Upper lobe of right lung (tissue), 1 donor: Measurements from ENCODE around the gene WLS. TPM values are rescaled to one million over a fixed set of nuclear protein-coding genes. Genes with fewer than 3 reads are reported as not detected.
A peak's percentile ranks its signal among the peaks of the same experiment; 100 is the strongest.

Source experiments
- ATAC-seq: fragments of 200-7000 bp; cut with Tn5 transposase; one replicate; pipeline ENCODE4 v1.9.1; 2020; ENCODE audit warnings: mild to moderate bottlenecking, moderate library complexity
- DNase-seq: peaks from one replicate; pipeline ENCODE4 v3.0.0-alpha.2; 2020
- H3K27ac ChIP-seq: fragments of 200-600 bp; one replicate; pipeline ENCODE4 v1.8.0; 2022
- H3K27me3 ChIP-seq: fragments of 200-600 bp; one replicate; pipeline ENCODE4 v1.8.0; 2022; ENCODE audit warnings: mild to moderate bottlenecking
- H3K36me3 ChIP-seq: fragments of 200-600 bp; one replicate; pipeline ENCODE4 v1.8.0; 2022
- H3K4me1 ChIP-seq: fragments of 200-600 bp; one replicate; pipeline ENCODE4 v1.8.0; 2022
- H3K4me3 ChIP-seq: fragments of 200-600 bp; one replicate; pipeline ENCODE4 v1.8.0; 2022; ENCODE audit warnings: mild to moderate bottlenecking
- H3K9me3 ChIP-seq: fragments of 200-600 bp; one replicate; pipeline ENCODE4 v1.8.0; 2022
- intact Hi-C: fragments of 100-400 bp; cut with DNase I; formaldehyde crosslinking; loops from one replicate; pipeline ENCODE4 v1.11.0; 2022
- total RNA-seq: library from RNA; stranded (reverse); fragmentation: NEBNext Ultra II Directional; extraction: Animal tissue kit (Norgen Biotek cat#: 25700); gene quantifications from one replicate; pipeline ENCODE4 v1.2.1, GENCODE V29; 2021
- TF ChIP-seq, protein P1 (sequence below): fragments of 200-600 bp; IDR thresholded peaks from one replicate; pipeline ENCODE4 v1.8.0; 2022; ENCODE audit warnings: antibody characterized with exemption
- donor health status: DM: no; HTN: yes; CAD: no; lungs with severe emphysema.

WLS gene
- total RNA-seq, 1 donor from 2014 or later: 89.8 TPM

DNA sequence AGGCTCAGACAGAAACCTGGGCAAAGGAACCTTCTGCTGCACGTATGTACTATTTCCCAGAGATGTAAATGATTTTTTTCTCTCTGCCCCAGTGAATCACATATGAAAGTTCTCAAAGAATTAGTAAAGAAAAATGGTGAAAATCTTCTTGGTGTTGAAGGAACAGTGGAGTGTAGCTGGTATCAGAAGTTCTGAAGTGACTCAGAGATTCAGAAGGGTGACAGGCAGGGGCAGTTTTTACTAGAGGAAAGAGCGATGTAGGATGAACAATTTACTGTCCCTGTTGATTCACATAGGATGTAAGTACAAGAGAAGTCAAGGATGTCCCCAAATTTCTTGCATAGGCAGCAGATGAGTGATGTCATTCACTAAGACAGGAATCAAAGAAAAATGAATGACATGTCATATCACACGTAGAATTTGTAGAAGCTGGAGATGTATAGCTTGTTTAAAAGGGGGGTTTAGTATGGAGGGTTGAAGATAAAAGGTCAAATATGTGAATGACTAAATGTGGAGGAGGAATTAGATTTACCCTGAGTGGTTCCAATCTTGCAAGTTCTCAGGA is 26.4 kb downstream of the WLS start:
- TF ChIP-seq, protein P1, sequence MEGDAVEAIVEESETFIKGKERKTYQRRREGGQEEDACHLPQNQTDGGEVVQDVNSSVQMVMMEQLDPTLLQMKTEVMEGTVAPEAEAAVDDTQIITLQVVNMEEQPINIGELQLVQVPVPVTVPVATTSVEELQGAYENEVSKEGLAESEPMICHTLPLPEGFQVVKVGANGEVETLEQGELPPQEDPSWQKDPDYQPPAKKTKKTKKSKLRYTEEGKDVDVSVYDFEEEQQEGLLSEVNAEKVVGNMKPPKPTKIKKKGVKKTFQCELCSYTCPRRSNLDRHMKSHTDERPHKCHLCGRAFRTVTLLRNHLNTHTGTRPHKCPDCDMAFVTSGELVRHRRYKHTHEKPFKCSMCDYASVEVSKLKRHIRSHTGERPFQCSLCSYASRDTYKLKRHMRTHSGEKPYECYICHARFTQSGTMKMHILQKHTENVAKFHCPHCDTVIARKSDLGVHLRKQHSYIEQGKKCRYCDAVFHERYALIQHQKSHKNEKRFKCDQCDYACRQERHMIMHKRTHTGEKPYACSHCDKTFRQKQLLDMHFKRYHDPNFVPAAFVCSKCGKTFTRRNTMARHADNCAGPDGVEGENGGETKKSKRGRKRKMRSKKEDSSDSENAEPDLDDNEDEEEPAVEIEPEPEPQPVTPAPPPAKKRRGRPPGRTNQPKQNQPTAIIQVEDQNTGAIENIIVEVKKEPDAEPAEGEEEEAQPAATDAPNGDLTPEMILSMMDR: no peak
- DNase-seq (no peak), ATAC-seq (no peak)
- Histone ChIP-seq H3K27me3 (no peaks in the 10 kb centered on the region), H3K4me3 (no peak overlapping the region), H3K9me3 (no peaks in the 10 kb centered on the region), H3K4me1 (peaks cover 15% of the 10 kb centered on the region), H3K27ac (no peak overlapping the region), H3K36me3 (no peaks in the 10 kb centered on the region)
- intact Hi-C loops: no loop called here

GRCh38 chr1:68204977-68205630 is 27.2 kb downstream of the WLS start:
- intact Hi-C loops: no loop called here
- Histone ChIP-seq H3K27me3 (no peaks in the 10 kb centered on the region), H3K27ac (peak overlapping the region; percentile 25), H3K4me1 (peaks cover 15% of the 10 kb centered on the region), H3K4me3 (no peak overlapping the region), H3K9me3 (no peaks in the 10 kb centered on the region), H3K36me3 (no peaks in the 10 kb centered on the region)
- ATAC-seq (no peak), DNase-seq (no peak)
- TF ChIP-seq, protein P1: no peak

GRCh38 chr1:68202239-68202832 is 30.0 kb downstream of the WLS start:
- intact Hi-C loops: no loop called here
- ATAC-seq: no peak
- no peaks in the 10 kb centered on the region for H3K36me3 ChIP-seq
- H3K27ac ChIP-seq: no peak overlapping the region
- no peaks in the 10 kb centered on the region for H3K9me3 ChIP-seq
- TF ChIP-seq, protein P1: no peak
- DNase-seq: no peak
- H3K4me1 ChIP-seq: peaks cover 15% of the 10 kb centered on the region
- H3K4me3 ChIP-seq: no peak overlapping the region
- H3K27me3 ChIP-seq: no peaks in the 10 kb centered on the region

DNA sequence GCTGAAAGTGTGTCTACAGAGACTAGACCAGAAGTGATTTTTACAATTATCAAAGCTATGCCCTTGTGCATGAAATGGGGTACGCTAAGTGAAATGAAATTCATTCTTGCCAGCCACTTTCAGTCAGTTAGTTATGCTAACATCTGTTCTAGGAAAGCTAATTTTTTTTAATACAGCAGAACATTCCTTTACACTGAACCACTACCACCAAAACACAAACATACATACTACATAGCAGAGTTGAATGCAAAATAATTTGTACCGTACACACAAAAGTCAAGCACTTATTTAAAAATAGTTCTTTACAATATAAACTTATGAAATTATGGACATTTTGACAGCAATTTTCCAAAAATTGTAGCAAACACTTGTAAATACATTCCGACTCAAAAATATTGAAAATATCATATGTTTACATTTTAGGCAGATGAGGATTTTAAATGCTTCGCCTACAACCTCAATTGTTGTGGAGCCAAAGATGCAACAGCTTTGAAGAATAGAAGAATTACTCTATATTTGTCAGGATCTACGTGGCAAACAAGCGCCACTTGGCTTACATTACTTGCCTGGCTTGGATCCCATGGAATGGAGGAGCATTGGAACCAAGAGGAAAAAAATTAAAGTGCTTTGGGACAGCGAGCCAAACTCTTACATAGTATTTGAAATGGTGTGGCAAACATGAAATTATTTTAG is 30.6 kb downstream of the WLS start:
- no peak for DNase-seq
- ATAC-seq: no peak
- TF ChIP-seq, protein P1: no peak
- Histone ChIP-seq H3K9me3 (no peaks in the 10 kb centered on the region), H3K4me3 (no peak overlapping the region), H3K4me1 (peaks cover 15% of the 10 kb centered on the region), H3K27ac (no peak overlapping the region), H3K36me3 (no peaks in the 10 kb centered on the region), H3K27me3 (no peaks in the 10 kb centered on the region)
- intact Hi-C loops: no loop called here

GRCh38 chr1:68199603-68200002 is 32.7 kb downstream of the WLS start:
- Histone ChIP-seq H3K27me3 (no peaks in the 10 kb centered on the region), H3K4me1 (peaks cover 7% of the 10 kb centered on the region), H3K36me3 (no peaks in the 10 kb centered on the region), H3K9me3 (no peaks in the 10 kb centered on the region), H3K27ac (no peak overlapping the region), H3K4me3 (no peak overlapping the region)
- TF ChIP-seq, protein P1: no peak
- intact Hi-C loops: no loop called here
- DNase-seq: no peak
- ATAC-seq: no peak
